GM23338 (cell line): Measurements from ENCODE around the gene MDH1. TPM values are rescaled to one million over a fixed set of nuclear protein-coding genes. Genes with fewer than 3 reads are reported as not detected.

Experiments
- ATAC-seq: fragments of 200-7000 bp; cut with Tn5 transposase; 3 replicates; pipeline ENCODE4 v1.9.1; 2020
- DNase-seq: peaks from one replicate; pipeline ENCODE4 v3.0.0-alpha.2; 2015; ENCODE audit warnings: low spot score
- H2AFZ ChIP-seq: fragments of 200-600 bp; sonication (generic); 2 replicates; pipeline ENCODE4 v1.8.0; 2016; ENCODE audit warnings: antibody characterized with exemption, mild to moderate bottlenecking, moderate library complexity
- H3F3A ChIP-seq: fragments of 200-600 bp; sonication (generic); replicated peaks from 2 replicates; pipeline ENCODE4 v1.8.0; 2017; ENCODE audit warnings: antibody characterized with exemption, mixed run types, low read depth
- H3K27ac ChIP-seq: fragments of 200-600 bp; sonication (generic); 2 replicates; pipeline ENCODE4 v1.6.1; 2016; ENCODE audit warnings: low read depth
- H3K27me3 ChIP-seq: fragments of 200-600 bp; sonication (generic); 2 replicates; pipeline ENCODE4 v1.8.0; 2016; ENCODE audit warnings: mild to moderate bottlenecking, mixed run types, moderate library complexity; ENCODE audit not compliant: insufficient read depth
- H3K36me3 ChIP-seq: fragments of 200-600 bp; sonication (generic); 2 replicates; pipeline ENCODE4 v1.8.0; 2016; ENCODE audit warnings: mild to moderate bottlenecking; ENCODE audit not compliant: insufficient read depth
- H3K4me1 ChIP-seq: fragments of 200-600 bp; sonication (generic); 2 replicates; pipeline ENCODE4 v1.8.0; 2016; ENCODE audit warnings: mild to moderate bottlenecking, moderate library complexity; ENCODE audit not compliant: insufficient read depth
- H3K4me2 ChIP-seq: fragments of 200-600 bp; sonication (generic); 2 replicates; pipeline ENCODE4 v1.7.1; 2017; ENCODE audit warnings: mixed run types
- H3K4me3 ChIP-seq: fragments of 200-600 bp; sonication (generic); 2 replicates; pipeline ENCODE4 v1.6.1; 2016; ENCODE audit warnings: mixed run types
- H3K79me2 ChIP-seq: fragments of 200-600 bp; sonication (generic); replicated peaks from 2 replicates; pipeline ENCODE4 v1.8.0; 2017; ENCODE audit warnings: mild to moderate bottlenecking; ENCODE audit not compliant: insufficient read depth
- H3K9me2 ChIP-seq: fragments of 200-600 bp; sonication (generic); 2 replicates; pipeline ENCODE4 v1.8.0; 2017; ENCODE audit not compliant: insufficient read depth
- H4K20me1 ChIP-seq: fragments of 200-600 bp; sonication (generic); replicated peaks from 2 replicates; pipeline ENCODE4 v1.8.0; 2017; ENCODE audit warnings: mild to moderate bottlenecking; ENCODE audit not compliant: insufficient read depth
- H3K27ac Mint-ChIP-seq: 2 replicates; pipeline ENCODE4 v1.8.0; 2020; ENCODE audit warnings: inconsistent platforms, mild to moderate bottlenecking, moderate library complexity, mixed read lengths
- H3K27me3 Mint-ChIP-seq: 3 replicates; pipeline ENCODE4 v1.8.0; 2022; ENCODE audit warnings: low read depth, mild to moderate bottlenecking, moderate library complexity, mixed read lengths, inconsistent platforms; ENCODE audit not compliant: insufficient read depth, poor library complexity
- H3K36me3 Mint-ChIP-seq: 3 replicates; pipeline ENCODE4 v1.8.0; 2021; ENCODE audit warnings: low read depth, mild to moderate bottlenecking, inconsistent platforms, moderate library complexity, mixed read lengths
- H3K4me1 Mint-ChIP-seq: 3 replicates; pipeline ENCODE4 v1.8.0; 2020; ENCODE audit warnings: mild to moderate bottlenecking, inconsistent platforms, mixed read lengths
- H3K4me3 Mint-ChIP-seq: 3 replicates; pipeline ENCODE4 v1.8.0; 2021; ENCODE audit warnings: moderate library complexity, mild to moderate bottlenecking, inconsistent platforms, mixed read lengths
- H3K9me3 Mint-ChIP-seq: 3 replicates; pipeline ENCODE4 v1.8.0; 2020; ENCODE audit warnings: moderate library complexity, mild to moderate bottlenecking, inconsistent platforms, mixed read lengths
- CREB1 ChIP-seq: fragments of 250-450 bp; sonication (Bioruptor Pico); IDR thresholded peaks from 2 replicates; pipeline ENCODE4 v1.5.0; 2020; ENCODE audit warnings: low read depth, mild to moderate bottlenecking, moderate library complexity
- EZH2 ChIP-seq: fragments of 200-600 bp; sonication (generic); IDR thresholded peaks from one replicate; pipeline ENCODE4 v1.8.0; 2017; ENCODE audit warnings: antibody characterized with exemption, mild to moderate bottlenecking, low read depth; ENCODE audit not compliant: unreplicated experiment
- EZH2phosphoT487 ChIP-seq: fragments of 200-600 bp; sonication (generic); IDR thresholded peaks from one replicate; pipeline ENCODE4 v1.8.1; 2018; ENCODE audit warnings: antibody characterized with exemption; ENCODE audit not compliant: unreplicated experiment
- JUNB ChIP-seq: IDR thresholded peaks from one replicate; pipeline ENCODE4 v1.6.1; 2016; ENCODE audit warnings: antibody characterized with exemption; ENCODE audit not compliant: unreplicated experiment
- NANOG ChIP-seq: IDR thresholded peaks from 2 replicates; pipeline ENCODE4 v1.6.1; 2016; ENCODE audit warnings: antibody characterized with exemption, borderline replicate concordance
- POLR2AphosphoS5 ChIP-seq: IDR thresholded peaks from 2 replicates; pipeline ENCODE4 v1.6.1; 2016; ENCODE audit warnings: antibody characterized with exemption, low read depth
- REST ChIP-seq: IDR thresholded peaks from one replicate; pipeline ENCODE4 v1.6.1; 2018; ENCODE audit warnings: antibody characterized with exemption; ENCODE audit not compliant: unreplicated experiment
- STAT1 ChIP-seq: IDR thresholded peaks from one replicate; pipeline ENCODE4 v1.6.1; 2016; ENCODE audit warnings: antibody characterized with exemption; ENCODE audit not compliant: unreplicated experiment
- ZNF114 ChIP-seq: fragments of 250-450 bp; sonication (Bioruptor Pico); IDR thresholded peaks from 2 replicates; pipeline ENCODE4 v1.5.0; 2020; ENCODE audit warnings: mild to moderate bottlenecking, moderate library complexity
- ZNF462 ChIP-seq: fragments of 250-450 bp; sonication (Bioruptor Pico); IDR thresholded peaks from 2 replicates; pipeline ENCODE4 v1.5.0; 2020; ENCODE audit warnings: mild to moderate bottlenecking, moderate library complexity
- polyA plus RNA-seq: library from polyadenylated mRNA; unstranded; fragments of >200 nt; fragmentation: Nextera tagmentation; extraction: Ambion mirVana; gene quantifications from 2 replicates; pipeline ENCODE4 v1.2.1, GENCODE V29; 2016
- total RNA-seq: library from RNA; depleted of rRNA; stranded (reverse); fragments of >200 nt; shearing (Covaris generic); gene quantifications from 2 replicates; pipeline ENCODE4 v1.2.3, GENCODE V29; 2014

The MDH1 gene
- total and polyA plus RNA-seq, 2 experiments from 2014 or later, result 275 to 503 TPM

- Histone ChIP-seq H3K4me2 (no peak overlapping the region), H3K4me3 (no peak overlapping the region), H3K27me3 (no peaks in the 10 kb centered on the region), H4K20me1 (no peaks in the 10 kb centered on the region), H2AFZ (no peak overlapping the region), H3K36me3 (no peaks in the 10 kb centered on the region), H3K9me2 (no peaks in the 10 kb centered on the region), H3K4me1 (no peaks in the 10 kb centered on the region), H3K79me2 (peaks cover 67% of the 10 kb centered on the region), H3F3A (no peaks in the 10 kb centered on the region), H3K27ac (no peak overlapping the region)
- H3K4me1 Mint-ChIP-seq, result peaks cover 57% of the 10 kb centered on the region
- H3K27me3 Mint-ChIP-seq, result peaks cover 6% of the 10 kb centered on the region
- H3K36me3 Mint-ChIP-seq, result peaks cover 8% of the 10 kb centered on the region
- ATAC-seq (no peak), DNase-seq (no peak)
- H3K4me3 Mint-ChIP-seq, result no peak overlapping the region
- TF ChIP-seq NANOG (no peak), STAT1 (no peak), CREB1 (CRISPR knock-in tag) (no peak), ZNF114 (CRISPR knock-in tag) (no peak), POLR2AphosphoS5 (no peak), REST (no peak), JUNB (no peak), EZH2phosphoT487 (no peak), ZNF462 (CRISPR knock-in tag) (no peak), EZH2 (no peak)
- no peaks in the 10 kb centered on the region for H3K9me3 Mint-ChIP-seq
- peak overlapping the region; percentile 46; the same call in 1 of the 2 replicates for H3K27ac Mint-ChIP-seq
Observed at GRCh38 chr2:63576546-63576945, 12.2 kb upstream of the MDH1 start.
